GM21786 (cell line): ENCODE measurements around the gene RSPH9.
A peak's percentile ranks its signal among the peaks of the same experiment; 100 is the strongest.
"Not testable (repeated sequence)": the region's sequence is repeated elsewhere in the genome, so short reads cannot be mapped to it uniquely, and the experiment has no call there.

Experiments
- ATAC-seq: cut with Tn5 transposase; IDR thresholded peaks from one replicate; pipeline ENCODE4 v1.9.1; 2021; ENCODE audit not compliant: unreplicated experiment

RSPH9 gene

GRCh38 chr6:43682724-43683429 lies 38.0 kb downstream of the RSPH9 start:
- ATAC-seq: no peak

GRCh38 chr6:43683708-43684455 lies 39.0 kb downstream of the RSPH9 start:
- peak; percentile 66 for ATAC-seq

- no peak for ATAC-seq
Observed at GRCh38 chr6:43687079-43687436, 42.2 kb downstream of the RSPH9 start.

- peak; percentile 87 for ATAC-seq
Observed at GRCh38 chr6:43687437-43688347, 42.9 kb downstream of the RSPH9 start, which contains the start of gene MRPS18A. MRPS18A (minus strand) TSS chr6:43687791; CDS start chr6:43687779, 12 bp downstream.

GRCh38 chr6:43689421-43689820 lies 44.6 kb downstream of the RSPH9 start:
- no peak for ATAC-seq

GRCh38 chr6:43695215-43695966 lies 50.6 kb downstream of the RSPH9 start:
- ATAC-seq: no peak

- no peak for ATAC-seq
Observed at GRCh38 chr6:43695967-43696291, 51.1 kb downstream of the RSPH9 start.

- ATAC-seq: no peak
Observed at GRCh38 chr6:43697421-43697820, 52.6 kb downstream of the RSPH9 start.

GRCh38 chr6:43698584-43699349 lies 53.9 kb downstream of the RSPH9 start:
- no peak for ATAC-seq

- no peak for ATAC-seq
Observed at GRCh38 chr6:43699564-43700186, 54.8 kb downstream of the RSPH9 start.

- not testable (repeated sequence) for ATAC-seq
Observed at GRCh38 chr6:43700939-43701560, 56.2 kb downstream of the RSPH9 start.

GRCh38 chr6:43702171-43702533 lies 57.3 kb downstream of the RSPH9 start:
- ATAC-seq: no peak

- no peak for ATAC-seq
Observed at GRCh38 chr6:43702534-43703440, 58.0 kb downstream of the RSPH9 start.

GRCh38 chr6:43703512-43704429 lies 58.9 kb downstream of the RSPH9 start:
- ATAC-seq: no peak

GRCh38 chr6:43705996-43706395 lies 61.2 kb downstream of the RSPH9 start:
- no peak for ATAC-seq

- no peak for ATAC-seq
Observed at GRCh38 chr6:43706788-43707187, 62.0 kb downstream of the RSPH9 start.

GRCh38 chr6:43707269-43707668 lies 62.4 kb downstream of the RSPH9 start:
- ATAC-seq: no peak
